NCI-H510A (cell line): ENCODE results near the gene GUCY1A2.

Experiments
- DNase-seq: peaks from one replicate; lab custom pipeline; 2025; lab: John Stamatoyannopoulos, UW

GUCY1A2 gene

DNA sequence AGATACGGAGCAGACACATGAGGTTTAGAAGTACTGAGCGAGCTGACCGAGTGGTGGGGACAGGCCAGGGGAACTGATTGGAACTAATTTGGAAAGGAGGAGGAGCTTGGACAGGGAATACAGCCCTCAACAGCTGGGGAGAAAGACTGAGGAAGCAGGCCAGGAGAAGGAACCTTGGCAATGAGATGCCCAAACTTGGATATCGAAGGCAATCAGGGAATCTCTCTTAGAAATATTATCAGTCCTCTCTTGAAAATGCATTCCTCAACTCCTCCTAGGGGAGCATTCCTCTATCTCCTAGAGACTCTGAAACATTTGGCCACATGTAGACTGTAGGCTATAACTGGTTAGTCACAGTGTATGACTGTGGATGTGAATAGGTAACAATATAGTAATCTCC lies 284.6 kb downstream of the GUCY1A2 start:
- DNase-seq, result no peak

DNA sequence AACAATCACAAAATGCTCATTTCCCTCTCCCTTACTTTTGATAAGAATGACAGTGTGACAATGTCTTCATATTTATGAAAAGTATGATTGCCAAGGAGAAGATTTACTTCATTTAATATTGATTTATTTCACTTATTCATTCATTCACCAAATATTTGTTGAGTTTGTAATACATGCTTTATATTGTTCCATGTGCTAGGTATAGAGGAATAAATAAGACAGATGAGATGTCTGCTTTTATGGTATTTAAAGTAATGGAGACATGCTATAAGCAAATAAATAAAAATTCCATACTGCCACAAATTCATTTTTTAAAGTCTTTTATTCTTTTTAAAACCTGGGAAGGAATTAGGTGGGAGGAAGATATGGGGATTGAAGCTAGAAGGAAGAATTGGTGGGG lies 289.4 kb downstream of the GUCY1A2 start:
- DNase-seq, result no peak

DNA sequence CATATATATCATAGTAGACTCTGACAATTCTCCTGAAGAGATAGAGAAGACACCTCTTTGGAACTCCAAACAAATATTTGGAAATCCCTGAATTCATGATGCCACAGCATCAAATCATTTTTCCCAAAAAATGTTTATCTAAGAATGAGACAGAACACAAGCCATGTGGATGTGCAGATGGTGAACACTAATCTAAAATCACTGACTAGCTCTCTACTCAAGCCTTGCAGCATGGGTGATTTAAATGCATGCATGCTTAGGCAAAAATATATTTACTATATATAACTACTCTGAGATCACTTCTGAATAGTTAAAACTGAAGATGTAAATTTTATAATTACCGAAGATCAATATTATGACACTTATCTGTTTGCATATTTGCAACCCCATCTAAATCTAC lies 289.9 kb downstream of the GUCY1A2 start:
- no peak for DNase-seq

DNA sequence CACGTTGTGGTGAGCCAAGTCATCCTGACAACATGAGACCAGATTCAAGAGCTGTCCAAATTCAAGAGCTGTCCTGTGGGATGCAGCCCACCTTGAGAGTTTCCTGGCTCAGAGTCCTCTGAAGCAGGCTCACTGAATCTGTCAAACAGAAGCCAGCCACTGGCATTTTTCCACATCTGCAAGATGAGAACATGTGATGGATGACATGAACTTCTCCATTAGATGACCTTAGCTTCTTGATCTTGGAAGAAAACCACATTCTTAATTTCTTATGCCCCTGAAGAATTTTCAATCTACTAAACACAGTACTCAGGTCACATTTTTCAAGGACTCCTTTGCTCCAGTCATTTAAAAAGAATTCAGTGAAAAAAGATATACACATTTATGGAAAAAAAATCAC lies 291.0 kb downstream of the GUCY1A2 start:
- no peak for DNase-seq

DNA sequence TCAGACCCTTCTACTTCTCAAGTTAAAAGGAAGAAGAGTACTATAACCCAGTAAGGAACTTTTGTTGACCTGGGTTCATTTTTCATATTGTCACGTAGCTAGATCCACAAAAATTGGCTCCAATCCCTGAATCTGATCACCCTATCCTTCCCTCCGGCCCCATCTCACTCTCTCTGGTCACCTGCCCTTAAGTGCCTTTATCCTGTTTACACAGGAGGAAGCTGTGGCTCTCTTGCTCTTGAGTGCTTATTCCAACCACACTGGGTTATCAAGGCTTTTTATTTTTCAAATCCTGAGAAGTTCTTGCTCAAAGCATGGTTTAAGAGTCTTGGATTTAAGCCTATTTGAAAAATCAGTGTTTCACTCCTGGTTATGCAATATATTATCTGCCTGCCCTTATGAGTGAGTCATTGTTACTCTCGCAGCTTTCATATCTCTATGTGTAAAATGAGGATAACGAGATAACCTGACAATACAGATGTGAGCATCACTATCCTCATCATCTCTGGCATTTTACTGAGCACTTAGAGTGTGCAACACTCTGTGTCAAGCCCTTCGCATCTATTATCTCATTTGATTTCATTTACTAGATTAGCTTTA lies 293.9 kb downstream of the GUCY1A2 start:
- peak; percentile 65 for DNase-seq

DNA sequence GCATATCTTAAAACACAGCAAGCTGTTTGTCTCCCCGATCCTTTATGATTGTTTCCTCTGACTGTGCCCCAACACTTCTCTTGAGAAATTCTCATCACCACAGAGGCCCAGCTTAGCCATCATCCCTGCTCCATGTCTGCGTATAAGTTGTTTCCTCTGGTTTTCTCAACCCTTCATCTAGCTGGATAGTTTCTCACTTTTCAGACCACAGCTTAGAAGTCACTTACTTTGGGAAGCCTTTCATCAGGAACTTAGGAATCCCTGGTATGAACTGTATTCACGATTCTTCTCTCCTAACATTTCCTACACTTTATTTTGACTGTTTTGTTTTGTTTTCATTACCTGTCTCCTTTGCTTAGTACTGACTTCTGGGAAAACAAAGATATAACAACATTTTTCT lies 295.2 kb downstream of the GUCY1A2 start:
- no peak for DNase-seq

DNA sequence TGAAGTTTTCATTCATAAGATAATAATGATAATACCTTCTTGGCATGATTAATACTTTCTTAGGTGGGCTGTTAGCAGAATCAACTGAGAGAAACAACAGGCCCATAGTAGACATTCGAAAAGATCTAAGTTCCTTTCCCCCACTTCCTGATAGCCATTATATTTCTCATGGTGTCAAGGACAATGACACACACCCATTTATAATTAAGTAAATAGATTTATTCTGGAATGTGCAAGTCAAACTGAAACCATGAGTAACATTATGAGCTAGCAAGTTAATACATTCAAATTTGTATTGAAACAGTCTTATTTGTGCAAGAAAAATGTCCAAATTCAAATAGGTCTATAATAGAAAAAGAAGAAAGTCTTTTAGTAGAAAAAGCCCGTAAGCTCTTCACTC lies 301.1 kb downstream of the GUCY1A2 start:
- no peak for DNase-seq

DNA sequence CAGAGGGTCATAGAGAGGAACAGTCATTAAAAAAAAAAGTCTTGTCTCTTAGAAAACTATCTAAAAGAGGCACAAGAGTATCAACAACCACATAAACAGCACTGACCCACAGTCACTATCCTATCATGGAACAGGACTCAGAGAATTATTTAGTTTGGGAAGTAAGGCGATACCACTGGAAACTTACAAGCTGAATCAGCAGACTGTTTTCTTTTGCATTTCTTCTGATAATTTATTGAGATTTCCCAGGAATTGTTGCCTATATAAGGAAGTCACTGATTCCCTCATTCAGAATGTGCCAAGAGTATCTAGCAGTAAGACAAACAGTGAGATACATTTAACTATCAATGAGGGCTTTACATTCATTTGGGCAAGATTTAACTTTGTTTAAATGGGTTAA lies 304.1 kb downstream of the GUCY1A2 start:
- no peak for DNase-seq

DNA sequence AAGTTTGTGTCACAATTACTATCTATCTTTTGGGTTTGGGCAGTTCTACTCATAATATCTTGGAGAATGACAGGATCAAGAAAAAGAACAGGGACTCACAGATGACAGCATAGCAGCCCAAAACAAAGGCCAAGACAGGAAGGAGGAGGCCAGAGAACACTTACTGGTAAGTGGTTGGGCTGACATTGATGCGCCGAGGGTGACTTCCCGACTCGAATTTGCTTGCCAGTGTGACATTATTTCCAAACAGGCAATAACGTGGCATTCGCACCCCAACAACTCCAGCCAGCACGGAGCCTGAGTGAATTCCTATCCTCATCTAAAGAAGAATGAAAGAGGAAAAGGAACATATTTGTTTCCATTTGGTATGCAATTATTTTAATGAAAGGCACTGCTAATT lies 309.9 kb downstream of the GUCY1A2 start:
- no peak for DNase-seq

DNA sequence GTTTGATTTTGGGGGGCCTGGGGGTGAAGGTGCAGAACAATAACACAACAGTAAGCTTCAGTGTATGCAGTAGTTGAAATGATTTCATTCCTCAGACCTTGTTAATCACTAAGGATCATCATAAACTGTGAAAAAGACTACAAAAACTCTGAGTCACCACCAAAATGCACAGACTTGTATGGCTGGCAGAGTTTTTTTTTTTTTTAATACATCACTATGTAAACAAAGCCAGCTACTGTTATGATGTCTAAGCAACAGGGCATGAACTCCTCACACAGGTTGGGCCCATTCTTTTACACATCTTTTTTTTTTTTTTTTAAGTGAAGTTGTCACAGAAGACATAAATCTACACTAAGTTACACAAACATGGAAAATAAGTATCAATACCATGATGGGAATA lies 311.9 kb downstream of the GUCY1A2 start:
- no peak for DNase-seq

DNA sequence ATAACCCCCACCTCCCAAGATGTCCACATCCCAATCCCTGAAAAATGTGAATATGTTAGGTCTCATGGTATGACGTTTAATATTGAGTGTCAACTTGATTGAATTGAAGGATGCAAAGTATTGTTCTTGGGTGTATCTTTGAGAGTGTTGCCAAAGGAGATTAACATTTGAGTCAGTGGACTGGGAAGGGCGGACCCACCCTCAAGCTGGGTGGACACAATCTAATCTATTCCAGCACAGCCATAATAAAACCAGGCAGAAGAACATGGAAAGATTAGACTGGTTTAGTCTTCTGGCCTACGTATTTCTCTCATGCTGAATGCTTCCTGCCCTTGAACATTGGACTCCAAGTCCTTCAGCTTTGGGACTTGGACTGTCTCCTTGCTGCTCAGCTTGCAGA lies 315.5 kb downstream of the GUCY1A2 start:
- no peak for DNase-seq

DNA sequence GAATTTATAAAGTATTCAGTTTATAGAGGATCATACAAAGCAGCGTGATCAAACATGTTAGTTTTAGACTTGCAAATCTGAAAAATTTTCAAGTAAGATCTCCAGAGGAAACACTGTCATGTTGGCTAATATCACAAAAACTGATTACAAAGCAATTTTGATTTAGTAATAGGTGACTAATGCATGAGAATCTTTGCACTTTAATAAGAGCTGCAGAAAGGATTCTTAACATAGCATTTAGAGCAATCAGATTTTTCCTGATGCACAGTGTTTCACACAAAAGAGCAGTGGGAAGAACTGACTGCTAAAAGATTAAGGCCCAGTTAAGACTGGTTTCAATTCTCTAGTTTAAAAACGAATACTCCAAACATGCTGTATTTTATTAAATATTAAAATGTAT lies 321.2 kb downstream of the GUCY1A2 start:
- no peak for DNase-seq

DNA sequence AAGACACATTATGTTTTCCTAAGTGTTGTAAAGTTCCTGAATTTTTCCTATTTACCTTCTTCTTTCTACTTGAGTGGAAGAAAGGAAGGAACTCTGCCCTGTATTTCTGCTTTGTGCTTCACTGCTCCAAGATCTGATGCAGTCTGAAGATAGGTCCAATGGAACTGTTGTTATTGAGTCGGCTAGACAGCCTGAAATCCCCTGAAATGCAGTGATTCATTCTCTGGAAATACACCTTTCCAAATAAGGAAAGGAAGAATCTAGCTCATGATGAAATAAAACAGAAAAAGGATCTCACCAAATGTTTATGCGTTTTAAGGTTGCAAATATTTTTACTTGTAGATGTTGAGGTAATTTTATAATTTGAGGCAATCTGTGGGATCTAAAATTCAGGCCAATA lies 322.8 kb downstream of the GUCY1A2 start:
- no peak for DNase-seq

DNA sequence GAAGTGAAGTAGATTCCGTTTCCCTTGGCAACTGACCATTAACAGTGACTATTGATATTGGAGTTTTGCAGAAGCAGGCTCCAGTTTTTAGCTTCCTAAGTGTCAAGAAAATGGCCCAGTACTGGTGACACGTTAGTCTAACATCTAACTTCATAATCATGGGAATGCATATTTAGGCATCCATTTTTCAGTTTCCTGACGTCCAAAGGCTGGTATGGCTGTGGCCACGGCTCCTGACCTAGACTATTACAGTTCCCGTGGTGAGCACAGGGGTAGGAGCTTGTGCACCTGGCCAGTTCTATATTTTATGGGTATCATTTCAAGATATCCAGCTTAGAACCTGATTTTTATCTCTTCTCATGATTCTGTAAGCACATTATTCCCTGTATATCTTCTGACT lies 323.8 kb downstream of the GUCY1A2 start:
- DNase-seq, result no peak

DNA sequence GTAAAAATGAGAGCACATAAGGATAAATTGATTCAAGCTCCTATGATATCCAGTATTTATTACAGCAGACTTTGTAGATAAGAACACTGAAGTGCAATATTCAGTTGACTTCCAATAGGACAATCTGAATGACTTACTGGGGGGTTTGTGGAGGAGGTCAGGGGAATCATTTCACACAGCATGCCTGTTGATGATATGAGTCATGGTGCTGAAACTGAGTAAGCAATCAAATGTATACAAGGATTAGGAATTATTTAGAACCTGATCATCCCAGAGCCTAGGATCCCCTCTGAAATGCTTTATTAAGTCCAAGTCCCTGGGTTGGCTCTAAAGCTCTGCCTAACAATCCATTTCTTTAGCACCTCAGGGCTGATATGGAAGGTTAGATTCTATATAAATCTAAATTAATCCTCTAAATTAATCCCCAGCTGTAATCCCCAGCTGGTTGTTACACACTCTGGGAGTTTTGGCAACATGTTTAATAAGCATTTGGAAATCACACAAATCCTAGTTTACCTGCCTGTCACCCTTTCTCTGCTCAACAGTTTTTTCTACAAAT lies 326.4 kb downstream of the GUCY1A2 start:
- DNase-seq, result no peak

DNA sequence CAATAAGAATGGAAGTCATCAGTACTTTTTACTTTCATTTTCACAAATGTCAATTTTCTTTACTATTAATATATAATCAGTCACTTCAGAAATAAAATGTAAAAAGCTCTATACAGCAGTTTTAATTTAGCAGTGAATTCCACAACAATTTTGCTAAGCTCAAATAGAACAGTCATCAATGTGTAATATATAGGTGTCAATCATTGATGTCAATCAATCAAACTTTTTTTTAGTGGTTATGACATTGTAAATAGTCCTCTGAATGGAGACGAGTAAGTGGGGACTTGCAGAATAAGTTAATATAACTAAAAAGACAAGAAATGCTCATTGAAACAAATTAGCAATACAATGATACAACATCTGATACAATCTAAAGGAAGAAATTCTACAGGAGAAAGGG lies 327.4 kb downstream of the GUCY1A2 start:
- no peak for DNase-seq

DNA sequence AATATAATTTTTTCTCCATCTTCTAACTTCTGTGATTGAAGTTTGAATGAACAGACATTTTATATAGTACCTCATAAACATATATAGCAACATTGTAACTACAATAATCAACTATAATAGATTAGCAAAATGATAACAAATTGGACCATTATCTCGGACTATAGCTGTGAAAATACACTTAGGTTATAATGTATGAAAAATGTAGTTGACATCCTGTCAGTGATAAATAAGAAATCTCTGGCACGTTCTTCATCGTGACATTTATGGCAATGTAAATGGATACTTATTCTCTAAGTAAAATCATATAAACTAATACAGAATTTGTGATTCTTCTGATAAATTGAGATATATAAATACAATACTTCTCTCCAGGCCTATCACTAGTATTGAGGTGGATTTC lies 333.3 kb downstream of the GUCY1A2 start:
- no peak for DNase-seq

DNA sequence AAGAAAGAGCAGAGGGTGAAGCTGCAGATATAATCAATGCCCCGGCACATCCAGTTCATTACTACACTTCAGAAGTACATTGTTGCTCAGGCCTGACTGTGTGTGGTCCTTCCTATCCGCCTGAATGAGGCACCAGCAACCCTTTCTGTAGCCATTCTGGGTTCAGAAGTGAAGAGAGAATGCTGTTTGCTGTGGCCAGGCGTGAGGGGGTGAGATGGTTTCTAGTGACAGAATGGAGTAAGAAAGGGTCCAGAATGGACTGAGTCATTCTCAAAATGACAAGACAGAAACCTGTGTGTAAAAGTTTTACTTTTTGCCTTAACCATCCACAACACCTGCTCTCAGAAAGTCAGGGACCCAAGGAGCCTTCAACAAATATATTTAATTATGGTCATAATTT lies 334.8 kb downstream of the GUCY1A2 start:
- no peak for DNase-seq

DNA sequence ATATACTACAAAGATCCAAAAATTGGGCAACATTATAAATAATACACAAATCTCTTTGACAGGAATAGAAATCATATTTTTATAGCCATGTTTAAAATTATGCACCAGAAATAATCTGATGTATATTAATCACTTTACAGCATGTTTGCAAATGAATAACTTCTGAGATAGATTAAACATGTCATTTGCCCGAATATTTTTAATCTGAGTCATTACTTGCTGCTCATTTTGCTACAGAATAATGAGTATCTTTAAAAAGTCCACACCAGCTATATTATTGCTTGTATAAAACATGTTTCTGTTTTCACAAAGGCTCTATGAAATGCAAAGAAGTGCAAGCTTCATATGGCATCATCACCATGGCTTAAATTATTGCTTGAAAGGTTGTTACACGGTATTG lies 336.8 kb downstream of the GUCY1A2 start:
- DNase-seq, result no peak

DNA sequence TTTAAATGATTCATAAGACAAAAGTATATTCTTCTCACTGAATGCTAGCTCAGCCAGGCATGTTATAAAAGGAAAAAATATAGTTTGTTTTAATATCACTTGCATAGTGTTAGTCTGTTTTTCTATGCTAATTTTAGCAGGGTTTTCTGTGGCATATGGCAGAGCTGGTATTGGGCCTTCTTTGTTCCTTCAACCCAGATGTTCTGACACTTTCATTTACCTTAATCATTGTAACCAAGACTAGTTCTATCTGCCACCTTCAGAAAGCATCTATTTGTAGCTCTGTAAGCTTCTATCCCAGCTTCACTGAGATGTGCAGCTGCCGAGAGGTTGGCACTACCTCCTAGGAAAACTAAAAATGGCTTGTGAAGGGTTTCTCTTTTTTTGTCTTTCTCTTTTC lies 338.7 kb downstream of the GUCY1A2 start:
- no peak for DNase-seq

DNA sequence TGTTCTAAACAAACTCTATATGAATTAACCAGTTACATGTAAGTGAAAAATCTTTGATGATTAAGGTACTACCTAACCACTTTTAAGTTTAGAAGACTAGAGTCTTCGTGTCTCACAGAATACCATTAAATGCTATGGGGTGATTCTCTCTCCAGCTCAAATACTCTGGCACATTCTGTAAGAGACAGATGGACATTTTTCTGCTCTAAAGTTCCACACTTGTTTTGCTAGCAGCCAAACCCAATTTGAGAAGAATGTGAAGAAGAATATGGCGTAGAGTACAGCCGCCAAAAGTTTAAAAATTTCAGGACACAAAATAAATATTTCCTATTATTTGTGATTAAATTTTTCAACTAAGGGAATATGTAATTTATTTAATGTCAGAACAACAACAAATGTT lies 339.1 kb downstream of the GUCY1A2 start:
- no peak for DNase-seq

DNA sequence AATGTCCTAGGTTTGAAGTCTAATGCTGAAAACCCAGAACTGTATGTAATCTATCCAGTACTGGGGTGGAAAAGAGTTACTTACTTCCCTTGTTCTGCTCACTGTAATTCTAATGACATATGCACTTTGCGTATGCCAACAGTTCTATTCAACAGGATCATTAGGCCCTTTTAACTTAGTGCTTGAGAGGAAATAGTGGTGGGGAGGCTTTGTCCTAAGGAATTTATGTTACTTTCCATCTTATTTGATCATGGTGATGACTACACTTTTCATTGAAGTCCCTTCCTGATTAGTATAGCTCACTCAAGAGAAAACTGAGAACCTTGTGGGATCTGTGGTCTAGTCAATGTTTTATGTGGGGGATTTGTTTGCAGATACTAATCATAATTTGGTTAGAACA lies 348.2 kb downstream of the GUCY1A2 start:
- DNase-seq, result no peak

DNA sequence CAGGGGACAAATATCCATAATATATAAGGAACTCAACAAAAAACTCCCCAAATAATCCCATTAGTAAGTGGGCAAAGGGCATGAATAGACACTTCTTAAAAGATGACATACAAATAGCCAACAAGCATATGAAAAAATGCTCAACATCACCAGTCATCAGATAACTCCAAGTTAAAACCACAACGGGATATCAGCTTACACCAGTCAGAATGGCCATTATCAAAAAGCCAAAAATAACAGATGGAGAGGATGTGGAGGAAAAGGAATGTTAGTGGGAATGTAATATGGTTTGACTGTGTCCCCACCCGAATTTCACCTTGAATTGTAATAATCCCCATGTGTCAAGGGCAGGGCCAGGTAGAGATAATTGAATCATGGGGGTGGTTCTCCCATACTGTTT lies 350.1 kb downstream of the GUCY1A2 start:
- DNase-seq, result no peak

DNA sequence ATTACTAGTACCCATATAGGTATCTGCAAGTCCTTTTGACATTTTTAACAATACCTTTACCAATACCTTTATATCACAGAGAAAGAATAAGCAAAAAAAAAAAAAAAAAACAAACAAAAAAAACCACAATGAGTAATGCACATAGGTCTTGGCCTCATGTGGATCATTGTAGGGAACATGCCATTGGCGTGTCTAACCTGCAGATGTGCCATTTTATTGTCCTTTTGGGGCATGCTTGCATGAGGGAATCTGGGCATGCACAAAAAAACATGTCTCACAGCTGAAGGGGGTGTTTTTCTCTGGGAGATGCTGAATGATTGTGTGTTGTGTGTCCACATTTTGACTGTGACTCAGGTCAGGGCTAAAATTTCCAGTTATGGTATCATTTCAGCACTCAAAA lies 361.6 kb downstream of the GUCY1A2 start:
- no peak for DNase-seq

DNA sequence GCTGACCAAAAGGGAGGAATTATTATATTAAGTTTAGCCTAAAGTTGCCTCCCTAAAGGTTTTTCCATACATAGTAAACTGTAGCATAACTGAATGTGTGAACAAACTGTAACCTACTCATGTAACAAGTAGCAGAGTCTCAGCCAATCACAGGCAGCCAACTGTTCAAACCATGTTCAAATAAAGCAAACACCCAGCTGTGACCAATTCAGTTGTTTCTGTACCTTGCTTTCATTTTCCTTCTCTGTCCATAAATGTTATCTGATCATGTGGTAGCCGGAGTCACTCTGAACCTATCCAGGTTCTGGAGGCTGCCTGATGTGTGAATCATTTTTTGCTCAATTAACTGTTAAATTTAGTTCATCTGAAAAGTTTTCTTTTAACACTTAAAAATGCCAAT lies 373.5 kb downstream of the GUCY1A2 start:
- no peak for DNase-seq
